COLO668 (cell line): Measurements from ENCODE around the gene ATG2A.

ENCODE experiments used
- DNase-seq: peaks from one replicate; lab custom pipeline; 2025; ENCODE audit not compliant: unreplicated experiment; lab: John Stamatoyannopoulos, UW

ATG2A gene

GRCh38 chr11:64916775-64917662 is at the start of gene ATG2A:
ATG2A (minus strand) TSS chr11:64917209; CDS start chr11:64917135, 74 bp downstream.
- peak; percentile 98 for DNase-seq

GRCh38 chr11:64963072-64963631 is 46.1 kb upstream of the ATG2A start:
- no peak for DNase-seq

GRCh38 chr11:64960719-64961118 is 43.7 kb upstream of the ATG2A start:
- DNase-seq, result no peak

- DNase-seq, result no peak
These were observed 42.5 kb upstream of the ATG2A start for GRCh38 chr11:64959498-64959897.

GRCh38 chr11:64954201-64954600 is 37.2 kb upstream of the ATG2A start:
- DNase-seq, result no peak

- DNase-seq, result no peak
These were observed 34.5 kb upstream of the ATG2A start for GRCh38 chr11:64951529-64951928.

GRCh38 chr11:64947208-64947814 is 30.3 kb upstream of the ATG2A start:
- DNase-seq, result no peak

GRCh38 chr11:64936539-64936938 is 19.5 kb upstream of the ATG2A start:
- DNase-seq, result no peak

GRCh38 chr11:64935359-64936081 is 18.5 kb upstream of the ATG2A start, which contains the start of gene GPHA2:
GPHA2 (minus strand) TSS chr11:64935893; CDS start chr11:64935460, 433 bp downstream.
- peak; percentile 12 for DNase-seq

GRCh38 chr11:64934682-64935358 is 17.8 kb upstream of the ATG2A start:
- no peak for DNase-seq

- no peak for DNase-seq
These were observed 17.1 kb upstream of the ATG2A start for GRCh38 chr11:64933935-64934681.

GRCh38 chr11:64933213-64933934 is 16.4 kb upstream of the ATG2A start:
- no peak for DNase-seq

- DNase-seq, result no peak
These were observed 15.3 kb upstream of the ATG2A start for GRCh38 chr11:64932324-64932723.

GRCh38 chr11:64931290-64931689 is 14.3 kb upstream of the ATG2A start:
- no peak for DNase-seq

- DNase-seq, result no peak
These were observed 13.3 kb upstream of the ATG2A start for GRCh38 chr11:64930340-64930739.

GRCh38 chr11:64929625-64930024 is 12.6 kb upstream of the ATG2A start:
- no peak for DNase-seq

GRCh38 chr11:64928957-64929356 is 11.9 kb upstream of the ATG2A start:
- no peak for DNase-seq

GRCh38 chr11:64926689-64927088 is 9.7 kb upstream of the ATG2A start:
- no peak for DNase-seq
